ENCODE measurements around the gene ESRRB.

The ESRRB gene

DNA sequence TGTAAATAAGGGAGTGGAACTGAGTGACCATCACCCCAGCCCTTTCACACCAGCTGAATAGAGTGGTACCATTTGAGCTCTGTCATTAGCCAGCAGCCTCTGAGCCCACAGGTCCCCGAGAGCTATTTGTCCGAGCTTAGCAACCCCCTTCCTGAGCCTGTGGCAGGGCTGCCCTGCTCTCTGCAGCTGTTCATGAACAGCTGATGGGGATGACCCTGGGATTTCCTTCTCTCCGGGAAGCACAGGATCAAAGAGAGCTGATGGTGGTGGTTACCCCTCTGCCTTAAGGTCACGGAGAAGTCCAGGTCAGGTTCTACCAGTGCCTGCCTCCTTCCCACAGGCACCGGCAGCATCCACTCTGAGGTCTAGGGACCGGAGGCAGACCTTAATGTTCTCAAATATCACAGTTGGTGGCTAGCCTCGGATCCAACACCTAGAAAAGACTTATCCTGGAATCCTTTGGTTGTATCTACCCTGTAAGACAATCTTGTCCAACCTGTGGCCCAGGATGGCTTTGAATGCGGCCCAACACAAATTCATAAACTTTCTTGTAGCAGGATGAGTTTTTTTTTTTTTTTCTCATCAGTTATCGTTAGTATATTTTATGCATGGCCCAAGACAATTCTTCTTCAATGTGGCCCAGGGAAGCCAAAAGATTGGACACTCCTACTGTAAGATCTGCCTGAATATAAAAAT, 81.1 kb downstream of the ESRRB start:
- DNase-seq: no peak

DNA sequence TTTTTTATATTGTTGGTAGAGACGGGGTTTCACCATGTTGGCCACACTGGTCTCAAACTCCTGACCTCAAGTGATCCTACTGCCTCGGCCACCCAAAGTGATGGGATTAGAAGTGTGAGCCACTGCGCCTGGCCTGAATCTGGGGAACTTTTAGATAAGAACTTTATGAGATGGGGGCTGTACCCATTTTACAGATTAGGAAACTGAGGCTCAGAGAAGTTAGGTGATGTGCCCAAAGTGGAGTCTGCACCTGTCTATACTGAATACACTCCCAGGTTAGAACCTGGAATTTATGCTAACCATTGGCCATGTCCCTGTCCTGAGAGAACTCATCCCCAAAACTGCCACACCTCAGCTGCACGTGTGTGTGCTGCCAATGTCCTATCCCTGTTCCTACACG, 81.9 kb downstream of the ESRRB start:
- DNase-seq: no peak

DNA sequence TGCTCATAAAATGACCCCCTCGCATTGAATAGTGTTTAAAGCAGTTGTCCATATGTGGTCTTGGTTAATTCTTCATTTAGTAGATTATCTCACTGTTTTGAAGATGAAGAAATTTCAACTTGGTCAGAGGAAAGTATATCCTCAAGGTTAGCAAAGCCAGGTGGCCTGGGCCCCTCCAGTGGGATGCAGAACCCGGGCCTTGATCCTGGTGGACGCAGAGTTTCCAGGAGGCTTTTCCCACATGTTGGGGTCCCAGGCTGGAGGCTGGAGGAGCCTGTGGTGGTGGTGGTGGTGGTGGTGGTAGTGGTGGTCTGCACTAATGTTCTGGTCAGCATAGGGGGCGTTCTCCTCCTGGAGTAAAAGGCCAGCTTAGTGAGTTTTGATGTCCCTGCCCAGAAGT, 85.9 kb downstream of the ESRRB start:
- DNase-seq: no peak

DNA sequence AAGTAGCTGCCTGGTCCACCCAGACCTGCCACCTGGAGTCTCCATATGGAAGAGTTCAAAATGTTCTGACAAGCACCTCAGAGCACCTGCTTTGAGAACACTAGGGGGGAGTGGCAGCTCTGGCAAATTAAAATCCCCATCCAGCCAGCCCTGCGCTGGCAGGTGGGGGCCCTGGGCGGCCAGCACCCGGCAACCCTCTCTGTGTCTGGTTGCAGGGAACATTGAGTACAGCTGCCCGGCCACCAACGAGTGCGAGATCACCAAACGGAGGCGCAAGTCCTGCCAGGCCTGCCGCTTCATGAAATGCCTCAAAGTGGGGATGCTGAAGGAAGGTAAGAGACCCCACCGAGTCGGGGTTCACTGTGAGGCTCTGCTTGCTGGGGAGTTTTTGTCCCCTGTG, 86.4 kb downstream of the ESRRB start:
- no peak for DNase-seq

DNA sequence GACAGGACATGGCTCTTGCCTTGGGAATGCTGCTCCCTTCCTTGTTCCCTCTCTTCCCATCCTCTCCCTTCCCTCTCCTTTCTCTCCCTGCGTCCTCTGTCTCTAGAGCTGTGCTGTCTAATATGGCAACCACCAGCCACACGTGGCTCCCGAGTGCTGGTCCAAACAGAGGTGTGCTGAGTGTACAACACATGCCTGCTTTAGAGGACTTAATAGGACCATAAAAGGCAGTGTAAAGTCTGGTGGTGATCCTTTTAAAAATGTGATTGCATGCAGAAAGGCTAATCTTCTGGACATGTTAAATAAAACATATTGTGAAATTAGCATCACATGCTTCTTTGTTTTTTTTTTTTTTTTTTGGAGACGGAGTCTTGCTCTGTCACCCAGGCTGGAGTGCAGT, 87.2 kb downstream of the ESRRB start:
- DNase-seq: no peak

DNA sequence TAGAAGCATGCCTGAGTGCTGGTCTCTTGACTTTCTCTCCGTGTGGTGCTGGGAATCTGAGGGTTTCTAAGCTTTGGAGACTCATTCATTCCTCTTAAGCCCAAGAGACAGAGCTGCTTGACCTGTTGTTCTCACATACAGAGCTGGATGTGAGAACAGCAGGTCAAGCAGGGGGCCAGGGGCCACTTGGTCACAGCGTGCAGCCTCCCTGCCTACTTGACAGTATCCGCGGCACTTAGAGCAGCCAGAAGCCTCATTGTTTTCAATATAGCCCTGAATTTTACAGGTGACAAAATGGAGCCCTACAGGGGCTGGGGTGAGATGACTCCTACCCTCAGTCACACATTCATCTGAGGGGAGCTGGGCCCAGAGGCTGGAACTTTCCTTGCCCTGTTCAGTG, 88.9 kb downstream of the ESRRB start:
- DNase-seq: no peak

DNA sequence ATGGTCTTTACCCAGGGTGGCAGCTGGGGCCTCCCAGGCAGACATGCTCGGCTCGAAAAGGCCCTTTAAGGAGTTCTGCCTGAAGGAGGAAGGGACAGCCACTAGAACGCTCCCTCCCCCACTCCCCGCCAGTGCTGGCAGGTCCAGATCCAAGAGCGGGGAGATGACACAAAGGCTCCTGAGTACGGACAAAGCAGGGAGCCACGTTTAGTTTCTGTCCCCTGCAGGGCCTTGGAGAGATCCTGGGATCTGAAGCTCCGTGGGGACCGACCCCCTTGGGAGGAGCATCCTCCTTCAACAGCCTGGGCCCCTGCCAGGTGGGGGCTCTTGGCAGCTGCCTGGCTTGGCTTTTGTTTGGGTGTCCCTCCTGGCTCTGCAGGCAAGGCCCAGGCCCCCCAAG, 89.7 kb downstream of the ESRRB start:
- DNase-seq: no peak

DNA sequence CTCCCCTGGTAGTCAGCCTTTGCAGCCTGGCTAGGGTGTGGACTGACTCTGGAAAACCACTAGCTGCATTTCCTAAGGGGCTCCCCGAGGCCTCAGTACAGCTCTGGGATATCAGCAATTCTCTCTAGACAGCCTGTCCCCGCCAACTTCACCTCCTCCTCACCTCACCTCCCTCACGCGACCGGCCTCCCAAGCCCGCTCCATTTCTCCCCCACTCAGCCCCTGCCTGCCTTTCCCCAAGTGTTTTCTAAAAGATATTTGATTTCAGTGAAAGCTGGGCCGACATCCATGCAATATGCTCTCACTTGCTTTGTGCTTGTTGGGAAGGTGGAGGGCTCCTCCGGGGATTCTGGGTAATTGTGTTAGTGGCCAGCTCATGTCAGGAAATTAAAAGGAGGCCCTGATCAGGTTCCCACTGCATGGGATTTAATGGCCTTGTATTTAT, 91.8 kb downstream of the ESRRB start:
- DNase-seq: no peak

DNA sequence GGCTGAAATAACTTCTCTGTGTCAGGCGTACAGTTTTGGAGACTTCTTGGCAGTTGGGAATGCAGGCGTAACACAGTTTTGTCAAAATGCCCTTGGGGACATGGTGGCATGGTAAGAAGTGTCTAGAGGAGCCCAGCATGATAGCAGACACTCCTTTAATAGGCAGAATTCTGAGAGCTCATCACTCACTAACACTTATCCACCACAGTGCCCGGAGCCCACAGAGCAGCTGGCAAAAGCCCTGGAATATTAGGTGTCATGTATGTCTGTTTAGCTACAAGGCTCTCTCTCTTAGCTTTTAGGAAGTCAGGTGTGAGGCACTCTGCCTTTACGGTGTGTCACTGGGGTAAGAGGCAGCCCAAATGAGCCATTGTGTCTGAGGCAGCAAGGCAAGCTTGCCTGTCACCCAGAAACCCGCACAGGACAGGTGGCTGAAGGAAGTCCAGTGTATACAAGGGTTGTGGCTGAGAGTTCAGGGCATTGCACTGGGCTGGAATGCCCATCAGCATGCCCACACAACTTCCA, 96.3 kb downstream of the ESRRB start:
- DNase-seq: no peak

DNA sequence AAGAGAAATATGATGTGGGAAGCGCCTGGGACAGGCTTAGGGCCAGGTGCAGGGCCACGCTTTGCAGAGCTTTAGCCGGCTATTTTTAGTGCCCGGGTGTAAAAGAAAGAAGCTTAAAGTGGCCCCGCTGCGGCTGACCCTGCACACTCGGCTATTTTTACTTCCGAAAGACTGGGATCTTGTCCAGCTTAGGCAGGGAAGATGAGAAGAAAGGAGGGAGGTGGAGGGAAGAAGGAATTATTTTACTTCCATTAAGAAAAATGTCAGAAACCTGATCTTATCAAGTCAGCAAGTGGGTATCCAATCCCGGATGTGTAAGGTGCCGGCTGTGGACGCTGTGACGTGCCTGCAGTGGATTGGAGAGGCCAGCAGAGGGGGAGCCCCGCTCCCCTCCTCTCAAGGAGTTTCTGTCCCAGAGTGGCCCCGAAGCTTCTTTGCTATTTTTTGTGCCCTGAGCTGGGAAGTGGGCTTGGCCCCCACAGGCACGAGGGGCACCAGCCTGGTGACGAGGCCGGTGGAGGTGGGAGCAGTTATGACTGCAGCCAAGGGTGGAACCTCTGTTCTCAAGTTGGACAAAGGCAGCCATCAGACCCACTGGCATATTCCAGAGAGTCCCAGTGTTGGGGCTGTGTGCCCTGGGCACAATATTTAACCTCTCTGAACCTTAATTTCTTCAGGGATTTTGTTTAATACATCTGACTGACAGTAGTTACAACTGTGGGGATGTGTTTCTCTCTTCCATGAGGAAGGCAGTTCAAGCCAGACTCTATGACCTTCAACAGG, 97.7 kb downstream of the ESRRB start:
- DNase-seq: no peak

DNA sequence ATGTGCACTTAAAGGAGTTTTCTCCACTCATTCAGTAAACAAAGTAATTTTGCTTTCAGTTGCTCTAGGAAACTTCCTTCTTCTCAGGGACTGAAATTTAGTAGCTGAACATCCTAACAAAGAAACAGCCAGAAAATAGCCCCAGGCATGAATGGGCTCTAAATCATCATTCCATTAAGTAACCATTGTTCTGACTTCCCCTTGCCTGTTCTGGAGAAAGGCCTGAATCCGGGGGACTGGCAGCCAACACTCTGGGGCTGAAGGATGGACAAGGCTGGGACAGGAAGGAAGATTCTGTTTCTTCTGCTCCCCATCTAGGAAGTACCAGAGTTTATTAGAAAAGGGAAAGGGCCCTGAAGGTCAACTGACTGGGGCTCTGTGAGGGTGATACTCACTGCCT, 104.5 kb downstream of the ESRRB start:
- no peak for DNase-seq

DNA sequence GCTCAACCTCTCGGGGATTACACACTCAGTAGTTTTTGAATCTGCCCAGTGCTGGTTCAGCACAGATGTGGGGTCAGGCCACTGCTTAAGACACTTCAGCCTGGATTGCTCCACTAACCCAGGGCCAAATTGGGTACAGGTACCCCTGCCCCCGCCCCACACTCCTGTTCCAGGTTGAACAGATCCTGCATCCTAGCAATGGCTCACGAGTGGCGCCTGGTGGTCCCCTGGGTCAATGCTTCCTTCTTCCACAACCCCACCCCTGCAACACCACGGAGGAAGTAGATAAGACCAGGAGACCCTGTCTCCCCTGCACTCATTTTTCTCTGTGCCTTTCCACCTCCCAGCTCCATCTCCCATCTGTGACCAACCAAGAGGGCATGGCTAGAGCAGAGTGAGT, 108.4 kb downstream of the ESRRB start:
- no peak for DNase-seq

DNA sequence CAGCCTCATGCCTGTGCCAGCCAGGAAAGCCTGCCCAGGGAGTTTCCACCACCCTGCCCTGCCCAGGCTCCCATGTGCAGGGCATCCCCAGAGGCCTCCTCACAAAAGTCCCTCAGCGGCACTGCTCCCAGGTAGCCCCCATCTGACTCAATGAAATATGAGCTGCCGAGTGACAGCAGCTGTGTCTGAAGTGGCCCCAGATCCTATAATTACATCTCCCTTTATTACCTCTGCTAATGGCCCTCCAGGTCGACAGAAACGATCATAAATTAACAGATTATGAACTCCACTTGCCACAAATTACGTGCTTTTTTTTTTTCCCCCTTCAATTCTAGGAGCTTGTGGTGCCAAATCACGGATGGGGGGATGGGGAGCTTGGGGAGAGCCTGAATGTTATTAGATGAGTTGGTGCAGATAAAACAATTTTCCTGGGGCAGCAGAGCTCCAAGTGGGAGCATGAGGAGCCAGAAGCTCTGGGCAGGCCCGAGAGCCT, 110.4 kb downstream of the ESRRB start:
- DNase-seq: no peak

DNA sequence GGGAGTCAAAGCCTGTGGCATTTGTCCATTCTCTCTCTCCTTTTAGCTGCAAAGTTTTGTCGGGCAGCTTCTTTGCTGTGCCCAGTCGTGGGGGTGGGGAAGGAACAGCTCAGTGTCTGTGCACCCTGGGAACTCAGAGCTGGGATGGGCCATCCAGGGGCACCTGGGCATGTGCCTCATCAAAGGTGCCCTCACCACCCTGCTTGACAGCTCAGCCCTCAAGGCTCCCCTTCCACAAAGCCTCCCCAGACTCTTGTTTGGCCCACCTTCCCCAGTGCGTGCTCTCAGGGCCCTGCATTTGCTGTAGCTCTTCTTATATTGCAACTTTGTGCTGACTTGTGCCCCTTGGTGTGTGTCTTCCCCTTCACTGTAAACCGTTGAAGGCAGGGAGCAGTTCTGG, 112.6 kb downstream of the ESRRB start:
- no peak for DNase-seq

DNA sequence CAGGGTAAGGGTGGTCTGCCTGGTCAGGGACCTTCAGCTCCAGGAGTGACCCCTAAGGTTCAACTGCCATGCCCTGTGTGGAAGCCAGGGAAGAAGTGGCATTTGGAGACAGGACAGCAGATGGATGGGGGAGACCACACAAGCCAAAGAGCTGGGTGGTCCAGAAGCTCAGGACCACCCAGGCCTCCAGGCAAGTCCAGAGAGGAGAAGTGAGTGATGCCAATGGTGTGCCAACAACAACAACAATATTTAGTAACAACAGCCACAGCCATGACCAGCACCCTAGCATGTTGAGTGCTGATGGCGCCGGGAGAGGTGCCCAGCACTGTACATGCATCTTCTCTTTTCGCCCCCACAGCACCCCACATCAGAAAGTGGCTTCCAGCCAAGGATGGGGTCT, 113.7 kb downstream of the ESRRB start:
- no peak for DNase-seq

DNA sequence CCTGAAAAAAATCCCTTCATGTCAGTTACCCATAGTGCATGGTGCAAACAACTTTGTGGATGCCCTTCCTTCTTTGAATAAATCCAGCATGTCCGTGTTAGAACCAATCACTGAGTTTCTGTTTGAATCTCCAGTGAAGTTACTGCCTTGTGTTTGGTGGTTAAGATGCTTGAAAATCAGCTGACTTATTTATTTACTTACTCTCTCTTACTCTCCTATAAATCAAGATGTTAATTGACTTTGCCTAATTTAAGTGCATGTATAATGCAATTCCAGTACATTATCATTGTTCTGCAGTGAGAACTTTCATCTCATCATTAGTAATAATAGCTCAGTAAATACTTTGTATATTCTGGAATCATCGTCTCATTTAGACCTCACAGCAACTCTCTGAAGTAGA, 114.2 kb downstream of the ESRRB start:
- no peak for DNase-seq

DNA sequence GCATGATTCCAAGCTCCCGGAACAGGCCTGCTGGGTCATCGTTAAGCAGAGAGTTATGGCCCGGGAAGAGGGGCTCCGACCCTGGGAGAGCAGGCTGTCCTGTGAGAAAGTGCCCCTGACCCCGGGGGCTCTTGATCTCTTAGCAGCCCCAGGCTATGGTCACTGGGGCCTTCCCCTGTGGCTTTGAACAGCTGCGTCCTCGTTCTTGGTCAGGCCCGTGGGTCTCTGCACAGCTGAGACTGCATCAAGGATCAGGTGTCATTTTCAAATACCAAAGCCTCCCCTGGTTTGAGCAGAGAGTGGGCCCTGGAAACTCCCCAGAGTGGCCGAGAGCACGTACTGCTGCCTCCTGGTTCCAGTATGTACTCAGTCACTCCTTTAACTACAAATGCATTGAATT, 114.8 kb downstream of the ESRRB start:
- DNase-seq: no peak

DNA sequence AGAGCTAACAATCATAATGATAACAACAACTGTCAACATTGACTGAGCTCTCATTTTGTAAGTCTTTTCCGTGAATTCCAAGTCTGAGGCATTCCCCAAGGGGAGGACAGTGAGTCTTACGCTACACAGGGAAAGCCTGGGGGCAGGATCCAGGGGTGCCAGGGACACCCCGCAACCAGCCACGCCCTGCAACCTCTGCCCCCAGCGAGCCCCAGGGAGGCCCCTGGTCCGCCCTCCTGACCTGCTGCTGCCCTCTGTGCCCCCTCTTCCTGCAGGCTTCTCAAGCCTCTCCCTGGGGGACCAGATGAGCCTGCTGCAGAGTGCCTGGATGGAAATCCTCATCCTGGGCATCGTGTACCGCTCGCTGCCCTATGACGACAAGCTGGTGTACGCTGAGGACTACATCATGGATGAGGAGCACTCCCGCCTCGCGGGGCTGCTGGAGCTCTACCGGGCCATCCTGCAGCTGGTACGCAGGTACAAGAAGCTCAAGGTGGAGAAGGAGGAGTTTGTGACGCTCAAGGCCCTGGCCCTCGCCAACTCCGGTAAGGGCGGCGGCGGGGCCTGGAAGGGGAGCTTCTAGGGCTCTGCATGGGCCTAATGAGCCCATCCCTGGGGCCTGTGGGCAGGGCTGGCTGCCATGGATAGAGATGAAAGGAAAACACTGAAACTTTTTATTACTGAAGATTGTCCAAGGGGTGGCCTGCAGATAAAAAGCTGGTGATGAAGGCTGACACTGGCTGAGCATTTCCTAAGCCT, 115.4 kb downstream of the ESRRB start:
- no peak for DNase-seq

DNA sequence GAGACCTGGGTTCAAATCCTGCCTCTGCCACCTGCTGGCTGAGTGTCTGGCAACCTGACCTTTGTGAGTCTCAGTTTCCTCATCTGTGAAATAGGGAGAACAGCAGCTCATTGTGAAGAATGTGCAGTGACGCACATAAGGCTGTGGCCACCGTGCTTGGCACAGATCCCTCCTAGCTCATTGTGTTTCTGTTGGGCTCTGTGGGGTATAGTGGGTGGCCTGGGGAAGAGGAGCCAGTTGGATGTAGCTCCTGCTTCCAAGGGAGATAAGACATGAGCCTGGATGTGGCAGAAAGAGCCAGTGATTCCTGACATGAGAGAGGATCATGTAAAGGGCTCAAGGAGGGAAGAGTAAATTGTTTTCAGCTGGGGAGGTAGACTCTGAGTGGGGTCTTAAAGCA, 120.0 kb downstream of the ESRRB start:
- DNase-seq: no peak

DNA sequence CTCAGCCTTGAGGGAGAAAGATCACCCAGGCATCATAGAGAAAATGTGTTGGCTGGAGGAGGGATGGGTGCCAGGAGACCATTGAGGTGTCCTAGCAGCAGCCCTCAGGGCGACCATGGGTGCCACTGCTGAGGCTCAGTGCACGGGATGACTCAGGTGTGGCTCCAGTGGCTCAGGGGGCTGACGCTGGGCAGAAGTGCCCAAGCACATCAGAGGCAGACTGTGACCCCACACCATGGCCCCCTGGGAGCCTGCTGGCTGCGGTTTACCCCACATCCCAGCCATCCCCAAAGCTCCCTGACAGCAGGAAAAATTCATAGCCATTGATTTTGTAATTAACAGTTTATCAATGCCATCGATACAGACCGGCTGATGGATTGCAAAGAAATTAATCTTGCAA, 120.7 kb downstream of the ESRRB start:
- no peak for DNase-seq

DNA sequence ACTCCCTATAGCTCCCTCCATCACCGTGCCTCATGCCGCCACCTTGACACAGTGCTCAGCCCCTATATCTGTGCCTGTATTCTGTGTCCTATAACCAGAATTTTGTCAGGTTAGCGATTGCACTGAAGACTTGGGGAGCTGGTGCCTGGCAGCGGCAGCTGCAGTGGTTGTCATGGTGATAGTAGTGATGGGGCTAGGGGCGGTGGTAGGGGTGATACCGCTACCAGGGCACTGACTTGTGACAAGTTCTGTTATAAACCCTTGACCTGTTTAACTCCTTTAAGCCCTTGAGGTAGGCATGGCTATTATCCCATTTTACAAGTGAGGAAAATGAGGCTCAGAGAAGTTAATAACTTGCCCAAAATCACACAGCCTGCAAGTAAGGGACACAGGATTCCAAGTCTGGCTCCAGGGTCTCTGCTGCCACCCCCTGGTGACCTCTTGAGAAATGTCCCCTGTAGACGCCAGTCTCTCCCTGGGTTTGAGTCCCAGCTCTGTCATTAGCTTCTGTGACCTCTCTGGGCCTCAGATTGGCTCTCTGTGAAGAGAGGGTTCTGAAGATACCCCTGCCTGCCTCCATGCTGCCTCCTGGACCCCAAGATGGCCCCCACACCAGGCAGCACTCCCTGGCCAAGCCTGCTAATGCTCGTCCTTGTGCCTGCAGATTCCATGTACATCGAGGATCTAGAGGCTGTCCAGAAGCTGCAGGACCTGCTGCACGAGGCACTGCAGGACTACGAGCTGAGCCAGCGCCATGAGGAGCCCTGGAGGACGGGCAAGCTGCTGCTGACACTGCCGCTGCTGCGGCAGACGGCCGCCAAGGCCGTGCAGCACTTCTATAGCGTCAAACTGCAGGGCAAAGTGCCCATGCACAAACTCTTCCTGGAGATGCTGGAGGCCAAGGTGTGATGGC, 121.9 kb downstream of the ESRRB start:
- DNase-seq: no peak

DNA sequence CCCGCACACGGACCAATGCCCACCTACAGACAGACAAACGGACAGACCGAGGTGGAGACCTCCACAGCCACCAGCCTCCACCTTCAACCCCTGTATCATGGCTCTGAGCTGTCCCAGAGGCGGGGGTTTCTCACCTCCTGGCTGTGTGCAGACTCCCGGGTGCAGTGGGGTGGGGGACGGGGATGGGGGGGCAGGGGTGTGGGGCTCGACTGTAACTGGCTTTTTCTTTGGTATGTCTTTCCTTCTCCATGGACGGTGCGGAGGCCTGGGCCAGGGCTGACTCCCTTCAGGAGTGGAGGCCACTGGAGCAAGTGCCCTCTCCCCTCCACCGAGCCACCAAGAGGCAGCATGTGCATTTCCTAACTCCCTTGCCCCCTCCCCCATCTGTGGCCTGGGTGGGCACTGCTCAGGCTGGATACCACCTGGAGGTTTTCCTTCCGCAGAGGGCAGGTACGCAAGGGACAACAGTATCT, 122.6 kb downstream of the ESRRB start:
- DNase-seq: no peak

All from GOT3 (cell line).